ENCODE results near the gene MTA2.

DNA sequence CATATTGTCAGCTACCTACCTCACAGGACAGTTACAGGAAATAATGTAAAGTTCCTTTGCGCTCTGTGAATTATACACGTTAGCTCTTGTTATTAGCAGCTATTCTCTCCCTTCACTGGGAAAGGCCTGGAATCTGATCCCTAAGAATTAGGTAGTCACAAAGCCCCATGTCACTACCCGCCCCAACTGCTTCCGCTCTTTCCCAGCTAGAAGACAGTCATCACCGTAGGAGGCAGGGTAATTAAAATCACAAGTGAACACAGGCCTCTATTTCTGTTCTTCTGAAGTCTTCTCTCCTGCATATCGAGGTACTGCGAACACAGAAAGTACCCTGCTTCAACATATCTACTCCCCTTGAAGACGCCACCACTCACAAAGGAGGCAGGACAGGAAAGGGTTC lies 42.5 kb downstream of the MTA2 start:
- TF ChIP-seq GLI2 (tag by site-specific recombination; IDR thresholded peaks at IDR 0.05; ENCODE audit: borderline replicate concordance, low read depth) (no peak), OVOL3 (tag by site-specific recombination; IDR thresholded peaks at IDR 0.05) (no peak), ZNF302 (tag by site-specific recombination; IDR thresholded peaks at IDR 0.05; ENCODE audit: low read depth) (no peak)
- TF ChIP-seq, protein P1, sequence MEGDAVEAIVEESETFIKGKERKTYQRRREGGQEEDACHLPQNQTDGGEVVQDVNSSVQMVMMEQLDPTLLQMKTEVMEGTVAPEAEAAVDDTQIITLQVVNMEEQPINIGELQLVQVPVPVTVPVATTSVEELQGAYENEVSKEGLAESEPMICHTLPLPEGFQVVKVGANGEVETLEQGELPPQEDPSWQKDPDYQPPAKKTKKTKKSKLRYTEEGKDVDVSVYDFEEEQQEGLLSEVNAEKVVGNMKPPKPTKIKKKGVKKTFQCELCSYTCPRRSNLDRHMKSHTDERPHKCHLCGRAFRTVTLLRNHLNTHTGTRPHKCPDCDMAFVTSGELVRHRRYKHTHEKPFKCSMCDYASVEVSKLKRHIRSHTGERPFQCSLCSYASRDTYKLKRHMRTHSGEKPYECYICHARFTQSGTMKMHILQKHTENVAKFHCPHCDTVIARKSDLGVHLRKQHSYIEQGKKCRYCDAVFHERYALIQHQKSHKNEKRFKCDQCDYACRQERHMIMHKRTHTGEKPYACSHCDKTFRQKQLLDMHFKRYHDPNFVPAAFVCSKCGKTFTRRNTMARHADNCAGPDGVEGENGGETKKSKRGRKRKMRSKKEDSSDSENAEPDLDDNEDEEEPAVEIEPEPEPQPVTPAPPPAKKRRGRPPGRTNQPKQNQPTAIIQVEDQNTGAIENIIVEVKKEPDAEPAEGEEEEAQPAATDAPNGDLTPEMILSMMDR (tag by site-specific recombination; IDR thresholded peaks at IDR 0.05), result no peak

Measured in HEK293 (cell line).